Measurements from ENCODE around the gene DHFR. TPM values are rescaled to one million over a fixed set of nuclear protein-coding genes. Genes with fewer than 3 reads are reported as not detected.

Gene DHFR
- total and polyA plus RNA-seq, 5 donors, result 4.3 to 14.9 (median 8.7) TPM

- Histone ChIP-seq H3K27ac (ENCODE audit: low read length) (no peak overlapping the region), H3K27me3 (ENCODE audit: control insufficient read depth, insufficient read depth) (no peaks in the 10 kb centered on the region), H3K9me3 (ENCODE audit: control insufficient read depth, low read length) (no peaks in the 10 kb centered on the region), H3K4me3 (ENCODE audit: low read length) (no peak overlapping the region), H3K4me1 (ENCODE audit: control insufficient read depth, insufficient read depth, low read length) (peaks cover 4% of the 10 kb centered on the region)
- ATAC-seq, result no peak
- 80% methylated on average over 1 of the region's 1 CpG for WGBS
- intact Hi-C loops (cut with DNase I), result no loop called here
- DNase-seq, result no peak
These were observed 1.6 kb upstream of the DHFR start for GRCh38 chr5:80656425-80656824.

- ATAC-seq (no peak), DNase-seq (no peak)
- Histone ChIP-seq H3K27me3 (ENCODE audit: control insufficient read depth, insufficient read depth) (no peaks in the 10 kb centered on the region), H3K4me1 (ENCODE audit: control insufficient read depth, insufficient read depth, low read length) (peaks cover 4% of the 10 kb centered on the region), H3K9me3 (ENCODE audit: control insufficient read depth, low read length) (no peaks in the 10 kb centered on the region), H3K27ac (ENCODE audit: low read length) (peak overlapping the region; percentile 84), H3K4me3 (ENCODE audit: low read length) (peak overlapping the region; percentile 87)
- WGBS, result 23% methylated on average over 7 of the region's 7 CpGs
- intact Hi-C loops (cut with DNase I), result no loop called here
These were observed 520 bp upstream of the DHFR start for GRCh38 chr5:80655231-80655774.

- intact Hi-C loops (cut with DNase I), result no loop called here
- Histone ChIP-seq H3K27me3 (ENCODE audit: control insufficient read depth, insufficient read depth) (no peaks in the 10 kb centered on the region), H3K9me3 (ENCODE audit: control insufficient read depth, low read length) (no peaks in the 10 kb centered on the region), H3K4me3 (ENCODE audit: low read length) (peak overlapping the region; percentile 87), H3K4me1 (ENCODE audit: control insufficient read depth, insufficient read depth, low read length) (peaks cover 4% of the 10 kb centered on the region), H3K27ac (ENCODE audit: low read length) (no peak overlapping the region)
- under 1% methylated on average over 24 of the region's 24 CpGs for WGBS
- no peak for ATAC-seq
- DNase-seq, result no peak
These were observed 761 bp downstream of the DHFR start for GRCh38 chr5:80654054-80654390.

- no peaks in the 10 kb centered on the region for H3K9me3 ChIP-seq (ENCODE audit: control insufficient read depth, low read length)
- 45% methylated on average over 8 of the region's 8 CpGs for WGBS
- H3K27ac ChIP-seq (ENCODE audit: low read length), result no peak overlapping the region
- ATAC-seq (no peak), DNase-seq (no peak)
- H3K27me3 ChIP-seq (ENCODE audit: control insufficient read depth, insufficient read depth), result no peaks in the 10 kb centered on the region
- intact Hi-C loops (cut with DNase I), result no loop called here
- H3K4me3 ChIP-seq (ENCODE audit: low read length), result no peak overlapping the region
- peaks cover 4% of the 10 kb centered on the region for H3K4me1 ChIP-seq (ENCODE audit: control insufficient read depth, insufficient read depth, low read length)
These were observed 1.3 kb downstream of the DHFR start for GRCh38 chr5:80653502-80653901.

GRCh38 chr5:80646926-80647325, 7.9 kb downstream of the DHFR start:
- WGBS, result 86% methylated on average over 3 of the region's 3 CpGs
- Histone ChIP-seq H3K4me3 (ENCODE audit: low read length) (no peak overlapping the region), H3K27ac (ENCODE audit: low read length) (no peak overlapping the region), H3K4me1 (ENCODE audit: control insufficient read depth, insufficient read depth, low read length) (no peaks in the 10 kb centered on the region), H3K27me3 (ENCODE audit: control insufficient read depth, insufficient read depth) (no peaks in the 10 kb centered on the region), H3K9me3 (ENCODE audit: control insufficient read depth, low read length) (no peaks in the 10 kb centered on the region)
- DNase-seq, result no peak
- intact Hi-C loops (cut with DNase I), result no loop called here
- no peak for ATAC-seq

GRCh38 chr5:80644900-80645299, 9.9 kb downstream of the DHFR start:
- DNase-seq (no peak), ATAC-seq (no peak)
- Histone ChIP-seq H3K4me1 (ENCODE audit: control insufficient read depth, insufficient read depth, low read length) (no peaks in the 10 kb centered on the region), H3K9me3 (ENCODE audit: control insufficient read depth, low read length) (no peaks in the 10 kb centered on the region), H3K27me3 (ENCODE audit: control insufficient read depth, insufficient read depth) (no peaks in the 10 kb centered on the region), H3K4me3 (ENCODE audit: low read length) (no peak overlapping the region), H3K27ac (ENCODE audit: low read length) (no peak overlapping the region)
- intact Hi-C loops (cut with DNase I), result no loop called here
- 38% methylated on average over 4 of the region's 4 CpGs for WGBS

- ATAC-seq, result no peak
- intact Hi-C loops (cut with DNase I), result no loop called here
- WGBS, result 93% methylated on average over 4 of the region's 4 CpGs
These were observed 13.4 kb downstream of the DHFR start for GRCh38 chr5:80641353-80641752.

GRCh38 chr5:80634193-80634592, 20.6 kb downstream of the DHFR start:
- no peaks in the 10 kb centered on the region for H3K9me3 ChIP-seq (ENCODE audit: control insufficient read depth, low read length)
- H3K27ac ChIP-seq (ENCODE audit: low read length), result no peak overlapping the region
- ATAC-seq, result no peak
- no peaks in the 10 kb centered on the region for H3K4me1 ChIP-seq (ENCODE audit: control insufficient read depth, insufficient read depth, low read length)
- H3K4me3 ChIP-seq (ENCODE audit: low read length), result no peak overlapping the region
- no peaks in the 10 kb centered on the region for H3K27me3 ChIP-seq (ENCODE audit: control insufficient read depth, insufficient read depth)
- intact Hi-C loops (cut with DNase I), result no loop called here
- no peak for DNase-seq

More at GRCh38 chr5:80641353-80641752, 13.4 kb downstream of the DHFR start:
- Histone ChIP-seq H3K4me3 (ENCODE audit: low read length) (no peak overlapping the region), H3K9me3 (ENCODE audit: control insufficient read depth, low read length) (no peaks in the 10 kb centered on the region), H3K27ac (ENCODE audit: low read length) (no peak overlapping the region), H3K27me3 (ENCODE audit: control insufficient read depth, insufficient read depth) (no peaks in the 10 kb centered on the region), H3K4me1 (ENCODE audit: control insufficient read depth, insufficient read depth, low read length) (no peaks in the 10 kb centered on the region)
- no peak for DNase-seq

- intact Hi-C loops (cut with DNase I), result no loop called here
- WGBS, result 75% methylated on average over 2 of the region's 2 CpGs
- Histone ChIP-seq H3K4me3 (ENCODE audit: low read length) (no peak overlapping the region), H3K9me3 (ENCODE audit: control insufficient read depth, low read length) (no peaks in the 10 kb centered on the region), H3K4me1 (ENCODE audit: control insufficient read depth, insufficient read depth, low read length) (no peaks in the 10 kb centered on the region), H3K27me3 (ENCODE audit: control insufficient read depth, insufficient read depth) (no peaks in the 10 kb centered on the region), H3K27ac (ENCODE audit: low read length) (no peak overlapping the region)
- ATAC-seq (no peak), DNase-seq (no peak)
These were observed 22.1 kb downstream of the DHFR start for GRCh38 chr5:80632700-80633099.

GRCh38 chr5:80631278-80632259, 23.2 kb downstream of the DHFR start:
- Histone ChIP-seq H3K27me3 (ENCODE audit: control insufficient read depth, insufficient read depth) (no peaks in the 10 kb centered on the region), H3K27ac (ENCODE audit: low read length) (no peak overlapping the region), H3K4me3 (ENCODE audit: low read length) (no peak overlapping the region), H3K9me3 (ENCODE audit: control insufficient read depth, low read length) (no peaks in the 10 kb centered on the region), H3K4me1 (ENCODE audit: control insufficient read depth, insufficient read depth, low read length) (no peaks in the 10 kb centered on the region)
- WGBS, result 92% methylated on average over 11 of the region's 11 CpGs
- ATAC-seq (no peak), DNase-seq (no peak)
- intact Hi-C loops (cut with DNase I), result no loop called here

GRCh38 chr5:80629281-80629680, 25.5 kb downstream of the DHFR start:
- intact Hi-C loops (cut with DNase I), result no loop called here
- Histone ChIP-seq H3K27ac (ENCODE audit: low read length) (no peak overlapping the region), H3K9me3 (ENCODE audit: control insufficient read depth, low read length) (no peaks in the 10 kb centered on the region)

More at GRCh38 chr5:80629281-80629680, 25.5 kb downstream of the DHFR start:
- DNase-seq (no peak), ATAC-seq (no peak)
- Histone ChIP-seq H3K4me3 (ENCODE audit: low read length) (no peak overlapping the region), H3K27me3 (ENCODE audit: control insufficient read depth, insufficient read depth) (no peaks in the 10 kb centered on the region), H3K4me1 (ENCODE audit: control insufficient read depth, insufficient read depth, low read length) (no peaks in the 10 kb centered on the region)
